Left lung (tissue), 10 donors: ENCODE measurements around the gene TEX10. TPM values are rescaled to one million over a fixed set of nuclear protein-coding genes. Genes with fewer than 3 reads are reported as not detected.

Source experiments
- ATAC-seq: fragments of 200-7000 bp; cut with Tn5 transposase; one replicate; pipeline ENCODE4 v1.9.1; 2020; ENCODE audit warnings: moderate library complexity
- DNase-seq, 4 donors: peaks; one replicate each; pipeline ENCODE4 v3.0.0-alpha.2; 2013 to 2020
- H3K27ac ChIP-seq, 2 donors: fragments of 200-600 bp; sonication (generic) in 1 of 2; one replicate each; pipeline versions ENCODE4 v1.5.0 to v1.8.0; 2020 to 2021
- H3K27me3 ChIP-seq, 2 donors: fragments of 200-600 bp; sonication (generic) in 1 of 2; one replicate each; pipeline versions ENCODE4 v1.5.0 to v1.8.0; 2020 to 2021
- H3K36me3 ChIP-seq, 2 donors: fragments of 200-600 bp; sonication (generic) in 1 of 2; one replicate each; pipeline versions ENCODE4 v1.5.0 to v1.8.0; 2020 to 2021
- H3K4me1 ChIP-seq, 2 donors: fragments of 200-600 bp; one replicate each; pipeline ENCODE4 v1.8.0; 2021
- H3K4me3 ChIP-seq, 2 donors: fragments of 200-600 bp; sonication (generic) in 1 of 2; one replicate each; pipeline versions ENCODE4 v1.5.0 to v1.8.0; 2020 to 2021; ENCODE audit warnings: mild to moderate bottlenecking in 1 of 2
- H3K9me3 ChIP-seq, 2 donors: fragments of 200-600 bp; sonication (generic) in 1 of 2; one replicate each; pipeline versions ENCODE4 v1.5.0 to v1.8.0; 2020 to 2021
- intact Hi-C, 2 donors: fragments of 100-400 bp; cut with DNase I; formaldehyde crosslinking; loops; one replicate each; pipeline versions ENCODE4 v1.11.2 to v1.14.2; 2022
- polyA plus RNA-seq, 6 donors: library from polyadenylated mRNA; unstranded; fragments of 120-200 nt; gene quantifications; one replicate each; pipeline ENCODE4 v1.2.1, GENCODE V29; 2013; ENCODE audit not compliant: insufficient read length in 6 of 6
- total RNA-seq, 2 donors: library from RNA; stranded (reverse); fragmentation: NEBNext Ultra II Directional; extraction: Animal tissue kit (Norgen Biotek cat#: 25700); gene quantifications; one replicate each; pipeline ENCODE4 v1.2.1, GENCODE V29; 2021
- TF ChIP-seq, protein P1 (sequence below), 2 donors: fragments of 200-600 bp; sonication (generic) in 1 of 2; IDR thresholded peaks; one replicate each; pipeline versions ENCODE4 v1.5.0 to v1.8.0; 2021; ENCODE audit warnings: antibody characterized with exemption in 2 of 2
- donor health status: DM: no; HTN: yes; CAD: no.
- donor health status: DM: no; HTN: no; CAD: no.

TEX10 gene
- total and polyA plus RNA-seq, 8 donors = 10.5 to 46.8 (median 42.6) TPM

DNA sequence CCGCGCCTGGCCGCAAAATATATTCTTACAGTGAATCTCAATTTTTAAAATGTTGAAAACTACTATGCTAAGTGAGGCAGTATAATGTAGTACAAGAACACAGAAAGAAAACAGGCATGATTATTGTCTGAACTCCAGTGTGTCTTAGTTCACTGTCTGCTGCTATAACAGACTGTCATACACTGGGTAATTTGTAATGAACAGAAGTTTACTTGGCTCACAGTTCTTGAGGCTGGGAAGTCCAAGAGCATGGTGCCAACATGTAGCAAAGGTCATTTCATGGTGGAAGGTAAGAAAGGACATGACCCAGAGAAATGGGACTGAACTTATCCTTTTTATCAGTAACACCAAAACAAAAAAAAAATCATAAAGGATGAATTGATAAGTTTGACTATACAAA lies 19.9 kb upstream of the TEX10 start:
- intact Hi-C loops = no loop called here
- DNase-seq = no peak
- Histone ChIP-seq H3K9me3 (peaks cover 0 to 10% of the 10 kb centered on the region in 2 donors), H3K27ac (no peak overlapping the region), H3K4me3 (no peak overlapping the region), H3K27me3 (no peaks in the 10 kb centered on the region), H3K4me1 (no peaks in the 10 kb centered on the region), H3K36me3 (no peaks in the 10 kb centered on the region)
- no peak for ATAC-seq
- TF ChIP-seq, protein P1, sequence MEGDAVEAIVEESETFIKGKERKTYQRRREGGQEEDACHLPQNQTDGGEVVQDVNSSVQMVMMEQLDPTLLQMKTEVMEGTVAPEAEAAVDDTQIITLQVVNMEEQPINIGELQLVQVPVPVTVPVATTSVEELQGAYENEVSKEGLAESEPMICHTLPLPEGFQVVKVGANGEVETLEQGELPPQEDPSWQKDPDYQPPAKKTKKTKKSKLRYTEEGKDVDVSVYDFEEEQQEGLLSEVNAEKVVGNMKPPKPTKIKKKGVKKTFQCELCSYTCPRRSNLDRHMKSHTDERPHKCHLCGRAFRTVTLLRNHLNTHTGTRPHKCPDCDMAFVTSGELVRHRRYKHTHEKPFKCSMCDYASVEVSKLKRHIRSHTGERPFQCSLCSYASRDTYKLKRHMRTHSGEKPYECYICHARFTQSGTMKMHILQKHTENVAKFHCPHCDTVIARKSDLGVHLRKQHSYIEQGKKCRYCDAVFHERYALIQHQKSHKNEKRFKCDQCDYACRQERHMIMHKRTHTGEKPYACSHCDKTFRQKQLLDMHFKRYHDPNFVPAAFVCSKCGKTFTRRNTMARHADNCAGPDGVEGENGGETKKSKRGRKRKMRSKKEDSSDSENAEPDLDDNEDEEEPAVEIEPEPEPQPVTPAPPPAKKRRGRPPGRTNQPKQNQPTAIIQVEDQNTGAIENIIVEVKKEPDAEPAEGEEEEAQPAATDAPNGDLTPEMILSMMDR (IDR thresholded peaks at IDR 0.05) = no peak

- DNase-seq (no peak), ATAC-seq (no peak)
- Histone ChIP-seq H3K4me1 (no peaks in the 10 kb centered on the region), H3K9me3 (peaks cover 0 to 10% of the 10 kb centered on the region in 2 donors), H3K27ac (no peak overlapping the region), H3K4me3 (no peak overlapping the region), H3K36me3 (no peaks in the 10 kb centered on the region), H3K27me3 (no peaks in the 10 kb centered on the region)
- intact Hi-C loops = no loop called here
- TF ChIP-seq, protein P1 (IDR thresholded peaks at IDR 0.05) = no peak
Observed at GRCh38 chr9:100370064-100370723, 17.5 kb upstream of the TEX10 start.

DNA sequence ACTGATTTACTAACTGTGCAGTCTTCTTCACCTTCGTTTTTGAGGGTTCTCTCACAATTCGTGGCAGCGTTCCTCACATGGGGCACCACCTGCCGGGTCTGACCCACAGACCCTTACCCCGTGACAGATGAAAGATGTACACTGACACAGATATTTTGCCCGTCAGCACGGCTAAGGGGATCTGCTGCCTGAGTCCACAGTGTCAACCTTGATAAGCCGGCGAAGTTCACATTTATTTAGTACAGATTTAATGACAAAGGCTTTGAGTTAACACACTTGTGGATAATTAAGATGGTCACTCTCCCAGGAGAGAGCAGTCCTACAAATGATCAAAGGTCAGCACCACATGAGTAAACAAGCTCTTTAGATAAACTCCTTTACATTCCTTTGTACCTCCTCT lies 15.9 kb upstream of the TEX10 start:
- H3K9me3 ChIP-seq = peaks cover 0 to 13% of the 10 kb centered on the region in 2 donors
- no peak overlapping the region for H3K27ac ChIP-seq
- intact Hi-C loops = no loop called here
- H3K36me3 ChIP-seq = no peaks in the 10 kb centered on the region
- no peak for ATAC-seq
- TF ChIP-seq, protein P1 (IDR thresholded peaks at IDR 0.05) = no peak
- no peak overlapping the region for H3K4me3 ChIP-seq
- H3K27me3 ChIP-seq = no peaks in the 10 kb centered on the region
- H3K4me1 ChIP-seq = no peaks in the 10 kb centered on the region
- no peak for DNase-seq

DNA sequence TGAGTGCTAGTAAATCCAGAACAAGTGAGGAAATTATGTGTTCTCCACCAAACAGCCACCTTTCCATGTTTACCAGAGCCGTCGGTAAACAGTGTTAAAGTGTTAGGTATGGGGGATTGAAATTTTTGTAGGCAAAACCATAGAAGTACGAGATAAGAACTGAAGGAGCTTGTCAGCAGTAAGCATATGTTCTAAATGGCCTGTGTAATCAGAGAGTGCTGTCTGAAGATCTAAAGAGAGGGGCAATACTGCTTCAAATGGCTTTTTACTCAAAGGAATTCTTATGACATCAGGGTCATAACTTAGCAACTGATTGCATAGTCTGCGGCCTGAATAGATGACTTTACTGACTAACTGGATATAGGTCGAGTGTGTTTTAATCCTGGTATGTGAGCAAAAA lies 13.4 kb upstream of the TEX10 start:
- H3K36me3 ChIP-seq = no peaks in the 10 kb centered on the region
- DNase-seq (no peak), ATAC-seq (no peak)
- intact Hi-C loops = no loop called here
- peaks cover 0 to 13% of the 10 kb centered on the region in 2 donors for H3K9me3 ChIP-seq
- no peaks in the 10 kb centered on the region for H3K27me3 ChIP-seq
- H3K4me3 ChIP-seq = no peak overlapping the region
- H3K4me1 ChIP-seq = no peaks in the 10 kb centered on the region
- TF ChIP-seq, protein P1 (IDR thresholded peaks at IDR 0.05) = no peak
- no peak overlapping the region for H3K27ac ChIP-seq

GRCh38 chr9:100364013-100364412 lies 11.3 kb upstream of the TEX10 start:
- Histone ChIP-seq H3K27ac (no peak overlapping the region), H3K4me1 (no peaks in the 10 kb centered on the region), H3K9me3 (peaks cover 0 to 12% of the 10 kb centered on the region in 2 donors), H3K27me3 (no peaks in the 10 kb centered on the region), H3K4me3 (no peak overlapping the region), H3K36me3 (no peaks in the 10 kb centered on the region)
- TF ChIP-seq, protein P1 (IDR thresholded peaks at IDR 0.05) = no peak
- DNase-seq = no peak
- intact Hi-C loops = no loop called here
- no peak for ATAC-seq
